ENCODE data around the gene C3orf49. TPM values are rescaled to one million over a fixed set of nuclear protein-coding genes. Genes with fewer than 3 reads are reported as not detected.

C3orf49 gene
- total and polyA plus RNA-seq, 9 of the 15 experiments (the other 6 are each of a cell fraction or from before 2014, with no cell fraction given) = not detected

DNA sequence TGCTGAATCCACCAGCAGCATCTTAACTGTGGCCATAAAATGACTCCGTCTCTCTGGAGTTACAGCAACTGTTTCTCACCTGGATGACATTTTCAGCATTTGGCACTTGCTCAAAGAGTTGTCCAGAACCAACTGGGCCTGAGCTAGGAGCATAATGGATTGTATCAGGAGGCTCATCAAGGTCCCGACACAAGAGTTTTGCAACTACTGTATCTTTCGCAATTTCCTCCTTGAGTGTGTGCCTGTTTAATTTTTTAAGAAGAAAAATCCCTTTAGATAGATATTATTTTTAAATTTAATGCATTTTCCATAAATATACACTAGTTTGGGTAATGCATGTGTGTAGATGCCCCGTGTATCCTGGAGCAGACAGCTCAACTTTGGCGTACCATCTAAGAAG is 44.3 kb upstream of the C3orf49 start:
- no peak for TF ChIP-seq ARID1B (IDR thresholded peaks at IDR 0.05)
- no peak for TF ChIP-seq PTBP1 (IDR thresholded peaks at IDR 0.05; ENCODE audit: low read depth, low read length)
- TF ChIP-seq, protein P1, sequence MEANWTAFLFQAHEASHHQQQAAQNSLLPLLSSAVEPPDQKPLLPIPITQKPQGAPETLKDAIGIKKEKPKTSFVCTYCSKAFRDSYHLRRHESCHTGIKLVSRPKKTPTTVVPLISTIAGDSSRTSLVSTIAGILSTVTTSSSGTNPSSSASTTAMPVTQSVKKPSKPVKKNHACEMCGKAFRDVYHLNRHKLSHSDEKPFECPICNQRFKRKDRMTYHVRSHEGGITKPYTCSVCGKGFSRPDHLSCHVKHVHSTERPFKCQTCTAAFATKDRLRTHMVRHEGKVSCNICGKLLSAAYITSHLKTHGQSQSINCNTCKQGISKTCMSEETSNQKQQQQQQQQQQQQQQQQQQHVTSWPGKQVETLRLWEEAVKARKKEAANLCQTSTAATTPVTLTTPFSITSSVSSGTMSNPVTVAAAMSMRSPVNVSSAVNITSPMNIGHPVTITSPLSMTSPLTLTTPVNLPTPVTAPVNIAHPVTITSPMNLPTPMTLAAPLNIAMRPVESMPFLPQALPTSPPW (CRISPR knock-in tag; IDR thresholded peaks at IDR 0.05) = no peak
- TF ChIP-seq ZNF444 (CRISPR knock-in tag; IDR thresholded peaks at IDR 0.05) = no peak
- TF ChIP-seq SREBF1 (IDR thresholded peaks at IDR 0.05; ENCODE audit: borderline replicate concordance, low read depth, low read length) = no peak
- TF ChIP-seq ZNF41 (CRISPR knock-in tag; conservative IDR thresholded peaks at IDR 0.05) = no peak
- TF ChIP-seq, protein P2, sequence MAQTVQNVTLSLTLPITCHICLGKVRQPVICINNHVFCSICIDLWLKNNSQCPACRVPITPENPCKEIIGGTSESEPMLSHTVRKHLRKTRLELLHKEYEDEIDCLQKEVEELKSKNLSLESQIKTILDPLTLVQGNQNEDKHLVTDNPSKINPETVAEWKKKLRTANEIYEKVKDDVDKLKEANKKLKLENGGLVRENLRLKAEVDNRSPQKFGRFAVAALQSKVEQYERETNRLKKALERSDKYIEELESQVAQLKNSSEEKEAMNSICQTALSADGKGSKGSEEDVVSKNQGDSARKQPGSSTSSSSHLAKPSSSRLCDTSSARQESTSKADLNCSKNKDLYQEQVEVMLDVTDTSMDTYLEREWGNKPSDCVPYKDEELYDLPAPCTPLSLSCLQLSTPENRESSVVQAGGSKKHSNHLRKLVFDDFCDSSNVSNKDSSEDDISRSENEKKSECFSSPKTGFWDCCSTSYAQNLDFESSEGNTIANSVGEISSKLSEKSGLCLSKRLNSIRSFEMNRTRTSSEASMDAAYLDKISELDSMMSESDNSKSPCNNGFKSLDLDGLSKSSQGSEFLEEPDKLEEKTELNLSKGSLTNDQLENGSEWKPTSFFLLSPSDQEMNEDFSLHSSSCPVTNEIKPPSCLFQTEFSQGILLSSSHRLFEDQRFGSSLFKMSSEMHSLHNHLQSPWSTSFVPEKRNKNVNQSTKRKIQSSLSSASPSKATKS (CRISPR knock-in tag; IDR thresholded peaks at IDR 0.05) = no peak
- TF ChIP-seq FOSL1 (tag; conservative IDR thresholded peaks at IDR 0.05) = no peak
- TF ChIP-seq MCM3 (IDR thresholded peaks at IDR 0.05) = no peak
- no peak for TF ChIP-seq ZNF280A (IDR thresholded peaks at IDR 0.05; ENCODE audit: low read depth, partially characterized antibody)
- FAIRE-seq = no peak

More for the DNA sequence above, 44.3 kb upstream of the C3orf49 start:
- in situ Hi-C loops (cut with MboI) (no loop called here), intact Hi-C loops (cut with micrococcal nuclease) (no loop called here)
- ChIA-PET CTCF (ENCODE audit: low intra/inter-chr PET ratio) (no interaction called here), POLR2A (no interaction called here)
- DNase-seq (ENCODE audit: extremely low read depth in 1 of 4, low spot score in 3 of 4) (no peak), ATAC-seq (no peak)
- Histone ChIP-seq H2AFZ (ENCODE audit: low read depth, low read length) (no peak overlapping the region), H3K27me3 (ENCODE audit: control insufficient read depth in 2 of 2, insufficient read depth in 2 of 2, low read length in 2 of 2) (no peaks in the 10 kb centered on the region), H3K27ac (ENCODE audit: extremely low read depth, low read depth, low read length) (no peak overlapping the region), H3K9ac (ENCODE audit: insufficient read depth in 1 of 2, low read depth in 2 of 2, low read length in 2 of 2) (no peak overlapping the region), H3K36me3 (ENCODE audit: control insufficient read depth, insufficient read depth, low read length) (no peaks in the 10 kb centered on the region), H3K9me1 (ENCODE audit: control insufficient read depth, insufficient read depth, low read length) (no peaks in the 10 kb centered on the region), H3K4me1 (replicated peaks in 1 of 2; ENCODE audit: control insufficient read depth in 2 of 2, insufficient read depth in 2 of 2, low read length in 2 of 2) (no peaks in the 10 kb centered on the region), H3K9me3 (replicated peaks; ENCODE audit: control insufficient read depth, insufficient read depth, low read depth, low read length) (no peaks in the 10 kb centered on the region), H3K4me3 (no peak overlapping the region), H4K20me1 (replicated peaks; ENCODE audit: control insufficient read depth, insufficient read depth, low read length) (no peaks in the 10 kb centered on the region), H3K79me2 (ENCODE audit: control insufficient read depth, insufficient read depth, low read length) (no peaks in the 10 kb centered on the region), H3K4me2 (ENCODE audit: insufficient read depth, low read length) (no peak overlapping the region)
- BruUV-seq (replicated peaks) = no TSS peak
- WGBS (ENCODE audit: insufficient coverage, low coverage, missing lambda C conversion rate) = 4% methylated on average over 4 of the region's 5 CpGs

Data from K562 (cell line).